Activated naive CD4-positive, alpha-beta T cell (primary cell): ENCODE data around the gene FSIP1.

ENCODE experiments used
- DNase-seq, 4 experiments: peaks; one replicate each; lab custom pipeline; 2025; lab: John Stamatoyannopoulos, UW

FSIP1 gene

GRCh38 chr15:39618063-39618823, 164.4 kb downstream of the FSIP1 start:
- no peak for DNase-seq

DNA sequence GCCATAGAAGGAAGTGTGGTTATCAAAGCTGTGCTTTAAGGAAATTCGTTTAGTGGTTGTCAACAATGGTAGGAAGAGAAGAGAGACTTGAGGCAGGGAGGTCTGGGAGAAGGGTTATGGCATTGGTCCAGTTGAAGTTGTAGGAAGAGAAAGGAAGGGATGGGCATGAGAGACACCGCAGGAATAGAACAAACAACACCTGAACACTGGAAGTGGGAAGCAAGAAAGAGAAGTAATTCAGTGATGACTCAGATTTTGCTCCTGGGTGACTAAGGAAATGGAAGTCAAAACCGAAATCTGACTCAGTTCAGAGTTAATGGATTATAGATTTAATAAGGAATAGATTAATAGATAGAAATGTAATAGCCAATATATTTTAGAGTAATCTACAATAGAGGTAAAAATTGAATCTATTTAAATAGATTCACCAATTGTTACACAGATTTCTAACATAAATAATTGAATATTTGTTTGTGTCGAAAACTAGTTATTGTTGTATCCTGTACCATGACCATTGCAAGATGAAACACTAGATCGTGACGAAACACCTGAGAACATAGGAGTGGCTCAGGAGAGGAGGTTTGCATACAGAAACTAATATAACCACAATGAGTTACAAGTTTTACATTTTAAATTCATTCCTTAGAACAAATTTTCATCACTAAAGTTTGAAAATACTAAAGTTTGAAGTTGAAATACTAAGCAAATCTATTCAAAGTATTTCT, 165.7 kb downstream of the FSIP1 start:
- DNase-seq, result no peak

DNA sequence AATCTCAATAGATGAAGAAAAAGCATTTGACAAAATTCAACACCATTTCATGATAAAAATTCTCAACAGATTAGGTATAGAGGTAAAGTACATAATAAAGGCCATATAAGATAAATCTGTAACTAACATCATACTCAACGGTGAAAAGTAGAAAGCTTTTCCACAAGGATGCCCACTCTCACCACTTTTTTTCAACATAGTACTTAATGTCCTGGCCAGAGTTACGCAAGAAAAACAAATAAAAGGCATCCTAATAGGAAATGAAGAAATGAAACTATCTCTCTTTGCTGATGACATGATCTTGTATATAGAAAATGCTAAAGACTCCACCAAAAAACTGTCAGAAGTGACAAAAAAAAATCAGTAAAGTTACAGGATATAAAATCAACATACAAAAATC, 168.8 kb downstream of the FSIP1 start:
- DNase-seq, result no peak

DNA sequence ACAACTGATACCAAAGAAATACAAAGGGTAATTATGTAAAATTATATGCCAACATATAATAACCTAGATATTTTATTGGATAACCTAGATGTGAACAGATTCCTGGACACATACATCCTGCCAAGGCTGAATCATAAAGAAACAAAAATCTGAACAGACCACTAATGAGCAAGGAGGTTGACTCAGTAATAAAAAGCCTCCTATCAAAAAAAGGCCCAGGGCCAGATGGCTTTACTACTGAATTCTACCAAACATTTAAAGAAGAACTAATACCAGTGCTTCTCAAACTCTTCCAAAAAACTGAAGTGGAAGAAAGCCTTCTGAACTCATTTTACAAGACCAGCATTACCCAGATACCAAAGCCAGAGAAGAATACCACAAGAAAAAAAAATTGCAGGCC, 169.4 kb downstream of the FSIP1 start:
- no peak for DNase-seq

DNA sequence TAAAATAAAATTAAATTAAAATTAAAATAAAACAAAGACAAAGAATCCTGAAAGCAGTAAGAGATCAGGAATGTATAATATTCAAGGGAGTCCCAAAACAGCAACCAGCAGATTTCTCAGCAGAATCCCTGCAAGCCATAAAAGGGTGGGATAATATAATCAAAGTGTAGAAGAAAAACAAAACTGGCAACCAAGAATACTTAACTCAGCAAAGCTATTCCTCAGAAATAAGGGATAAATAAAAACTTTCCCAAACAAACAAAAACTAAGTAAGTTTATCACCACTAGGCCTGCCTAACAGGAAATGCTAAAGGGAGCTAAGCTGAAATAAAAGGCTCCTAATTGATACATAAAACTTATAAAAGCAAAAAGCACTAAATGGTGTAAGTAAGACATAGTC, 172.0 kb downstream of the FSIP1 start:
- DNase-seq, result no peak

- no peak for DNase-seq
Measured at GRCh38 chr15:39609166-39609916, 173.3 kb downstream of the FSIP1 start.

GRCh38 chr15:39608185-39609139, 174.2 kb downstream of the FSIP1 start:
- no peak for DNase-seq

- DNase-seq, result no peak
Measured at GRCh38 chr15:39605146-39605545, 177.5 kb downstream of the FSIP1 start.

GRCh38 chr15:39602143-39602542, 180.5 kb downstream of the FSIP1 start:
- DNase-seq, result no peak

GRCh38 chr15:39599871-39600270, 182.8 kb downstream of the FSIP1 start:
- DNase-seq, result no peak

- DNase-seq, result no peak
Measured at GRCh38 chr15:39598958-39599845, 183.4 kb downstream of the FSIP1 start.

DNA sequence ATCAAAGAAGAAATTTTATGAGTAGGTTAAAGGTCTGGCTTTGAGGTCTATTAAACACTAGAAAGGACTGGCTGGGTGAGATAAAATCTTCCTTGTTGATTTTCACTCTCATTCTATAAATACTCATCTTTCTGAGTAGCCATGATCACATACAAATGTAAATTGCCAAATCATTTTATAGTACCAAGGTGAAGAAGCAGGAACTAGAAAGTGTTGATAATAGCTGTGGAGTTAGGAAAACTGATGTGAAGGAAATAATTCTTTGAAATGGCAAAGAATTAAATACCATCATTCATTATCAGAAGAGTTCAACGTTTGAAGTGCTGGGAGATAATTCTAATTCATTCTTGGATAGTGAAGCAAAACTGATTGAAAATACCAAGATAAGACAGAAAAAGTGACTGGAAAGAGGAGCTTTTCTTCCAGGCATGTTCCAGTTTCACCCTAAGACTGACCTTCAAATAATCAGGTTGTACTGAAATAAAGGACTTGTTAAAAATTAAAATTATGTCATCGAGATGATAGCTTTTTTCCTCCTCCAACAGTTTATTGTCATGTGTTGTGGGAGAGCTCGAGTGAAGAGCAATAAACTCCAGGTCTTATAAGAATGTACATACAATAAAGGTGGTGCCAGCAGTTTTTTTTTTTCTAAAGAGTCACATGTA, 184.3 kb downstream of the FSIP1 start:
- no peak for DNase-seq

DNA sequence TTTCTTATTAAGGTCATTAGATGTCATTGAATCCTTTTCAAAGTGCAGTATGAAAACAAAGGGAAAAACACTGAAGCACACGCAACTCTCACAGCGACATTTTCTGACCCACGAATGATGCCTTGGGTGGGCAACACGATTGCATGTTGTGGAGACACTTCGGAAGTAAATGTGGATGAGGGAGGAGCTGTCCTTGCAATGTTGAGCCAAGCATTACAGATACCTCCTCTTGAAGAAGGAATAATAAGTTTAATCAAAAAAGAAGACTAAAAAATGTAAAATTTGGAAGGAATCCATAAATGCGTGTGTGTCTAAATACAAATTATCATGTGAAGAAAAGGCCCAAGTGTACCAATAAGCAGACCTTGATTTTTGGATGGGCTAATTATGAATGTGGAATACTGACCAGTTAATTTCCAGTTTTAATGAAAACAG, 184.9 kb downstream of the FSIP1 start:
- DNase-seq, result no peak

DNA sequence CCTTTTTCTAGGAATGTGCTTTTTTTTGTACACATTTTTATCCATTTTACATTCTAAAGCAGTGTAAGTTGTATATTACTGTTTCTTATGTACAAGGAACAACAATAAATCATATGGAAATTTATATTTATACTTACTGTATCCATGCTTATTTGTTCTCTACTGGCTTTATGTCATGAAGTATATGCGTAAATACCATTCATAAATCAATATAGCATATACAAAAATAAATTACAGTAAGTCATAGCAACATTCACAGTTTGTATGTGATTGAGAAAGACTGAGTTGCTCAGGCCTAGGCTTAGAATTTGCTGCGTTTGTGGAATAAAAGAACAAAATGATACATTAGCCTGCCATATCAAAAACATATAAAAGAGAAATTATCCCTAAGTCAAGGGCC, 185.3 kb downstream of the FSIP1 start:
- DNase-seq, result no peak

- no peak for DNase-seq
Measured at GRCh38 chr15:39596358-39597051, 186.1 kb downstream of the FSIP1 start.

- DNase-seq, result no peak
Measured at GRCh38 chr15:39595338-39596221, 187.1 kb downstream of the FSIP1 start.

DNA sequence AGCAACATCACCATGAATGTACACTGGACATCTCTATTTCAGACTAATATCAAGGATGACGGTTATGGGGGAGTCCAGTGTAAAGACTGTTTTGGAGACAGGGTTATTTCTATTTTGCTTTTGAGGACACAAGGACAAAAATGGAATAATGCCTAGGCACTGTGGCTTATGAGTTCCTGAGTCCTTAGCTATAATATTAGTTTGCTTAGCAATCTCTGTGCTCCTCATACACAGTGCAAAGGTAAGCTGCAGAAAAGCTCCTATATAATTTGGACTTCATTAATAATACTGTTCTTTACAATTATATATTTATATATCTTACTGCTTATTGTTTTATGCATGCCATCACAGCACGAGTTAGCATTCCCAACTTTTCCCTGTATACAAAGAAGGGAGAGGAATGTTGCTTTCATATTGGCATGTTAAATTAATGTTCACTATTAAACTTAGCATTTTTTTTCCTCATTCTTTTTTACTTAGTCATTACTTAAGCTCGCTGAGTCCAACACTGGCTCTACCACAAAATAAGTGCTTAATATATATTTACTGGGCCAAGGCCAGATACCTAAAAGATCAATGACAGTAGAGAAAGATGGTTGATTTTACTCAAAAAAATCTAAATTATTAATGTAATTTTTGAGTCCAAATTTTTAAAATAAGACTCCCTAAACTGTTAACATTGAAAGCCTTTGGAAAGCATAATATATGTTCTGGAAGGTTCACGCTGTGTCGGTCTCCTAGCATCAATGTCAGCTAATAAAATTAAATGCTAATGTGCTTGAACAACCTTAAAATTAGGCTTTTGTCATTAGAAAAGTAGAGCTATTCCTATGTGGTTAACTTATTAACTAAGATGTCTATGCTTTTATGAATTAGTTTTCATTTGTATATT, 187.9 kb downstream of the FSIP1 start:
- DNase-seq, result no peak
